T1000 (cell line): ENCODE results near the gene KCNMA1.
A peak's percentile ranks its signal among the peaks of the same experiment; 100 is the strongest.
"Not testable (repeated sequence)": the region's sequence is repeated elsewhere in the genome, so short reads cannot be mapped to it uniquely, and the experiment has no call there.

Source experiments
- DNase-seq: peaks from one replicate; lab custom pipeline; 2025; ENCODE audit warnings: mixed read lengths; lab: John Stamatoyannopoulos, UW

KCNMA1 gene

DNA sequence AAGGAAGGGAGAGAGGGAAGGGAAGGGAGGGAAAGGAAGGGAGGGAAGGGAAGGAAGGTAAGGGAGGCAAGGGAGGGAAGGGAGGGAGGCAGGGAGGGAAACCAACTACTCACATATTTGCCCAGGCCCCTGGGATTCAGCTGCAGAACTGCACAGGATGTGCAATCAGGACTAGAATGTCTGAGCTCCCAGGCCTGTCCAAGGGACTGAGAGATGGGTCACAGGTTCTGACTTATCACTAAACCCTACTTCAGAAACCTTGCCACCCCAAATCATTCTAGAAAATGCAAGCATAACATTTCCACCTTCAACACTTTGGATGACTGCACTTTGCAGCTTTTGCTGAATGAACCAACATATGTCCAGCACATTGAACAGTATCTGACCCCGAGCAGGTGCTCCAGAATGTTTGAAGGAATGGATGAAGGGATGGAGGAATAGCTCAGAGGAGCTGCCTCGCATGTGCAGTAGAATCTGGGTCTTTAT lies 245.3 kb downstream of the KCNMA1 start:
- peak; percentile 50 for DNase-seq

DNA sequence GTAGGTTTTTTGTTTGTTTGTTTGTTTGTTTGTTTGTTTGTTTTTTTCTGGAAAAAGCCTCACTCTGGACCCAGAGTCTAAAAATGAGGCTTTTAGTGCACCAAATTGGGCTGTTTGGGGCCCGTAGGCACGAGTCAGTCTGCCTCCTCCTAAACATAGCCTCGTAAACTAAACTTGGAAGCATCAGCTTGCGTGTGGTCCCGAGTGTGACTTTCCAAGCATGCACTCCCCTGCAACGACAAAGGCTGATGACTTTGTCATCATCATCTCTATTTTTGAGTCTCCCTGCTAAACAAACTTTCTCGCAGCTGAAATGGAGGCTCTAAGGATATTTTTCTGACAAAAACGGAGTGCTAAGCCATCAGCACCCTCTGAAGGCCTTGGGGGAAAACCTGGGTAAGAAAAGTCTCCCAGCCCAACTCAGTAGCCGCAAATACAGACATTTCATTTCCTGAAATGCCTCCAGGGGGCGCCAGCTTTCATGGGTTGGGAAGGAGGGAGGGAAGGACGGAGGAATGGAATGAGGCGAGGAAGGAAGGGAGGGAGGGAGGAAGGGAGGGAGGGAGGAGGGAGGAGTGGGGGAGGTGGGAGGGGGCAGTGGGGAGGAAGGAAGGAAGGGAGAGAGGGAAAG lies 245.9 kb downstream of the KCNMA1 start:
- peak; percentile 79 for DNase-seq

- DNase-seq = no peak
Observed at GRCh38 chr10:77390481-77390891, 247.1 kb downstream of the KCNMA1 start.

DNA sequence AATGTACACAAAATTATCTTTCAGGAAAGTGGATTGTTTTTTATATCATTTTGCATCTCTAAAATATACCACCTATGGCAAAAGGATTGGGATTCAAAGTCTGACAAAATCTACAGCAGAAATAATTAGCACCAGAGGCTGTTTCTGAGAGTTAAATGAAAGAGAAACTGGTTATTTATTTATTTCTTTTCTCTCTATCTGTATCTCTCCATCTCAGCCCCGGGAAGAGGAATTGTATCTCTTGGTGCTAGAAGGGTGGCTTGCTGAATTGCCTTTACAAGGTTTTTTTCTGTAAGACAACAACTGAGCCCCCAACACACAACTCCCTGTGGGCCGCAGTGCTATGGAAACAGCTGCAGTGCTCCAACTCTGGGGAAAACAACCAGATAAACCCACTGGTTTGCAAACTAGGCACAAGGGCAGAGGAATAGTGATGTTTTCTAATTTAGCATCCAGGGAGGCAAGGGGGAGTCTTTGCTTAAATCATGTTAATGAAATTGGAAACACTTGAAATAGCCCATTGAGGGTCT lies 249.0 kb downstream of the KCNMA1 start:
- no peak for DNase-seq

- not testable (repeated sequence) for DNase-seq
Observed at GRCh38 chr10:77387701-77388100, 249.9 kb downstream of the KCNMA1 start.

- no peak for DNase-seq
Observed at GRCh38 chr10:77387247-77387646, 250.4 kb downstream of the KCNMA1 start.

DNA sequence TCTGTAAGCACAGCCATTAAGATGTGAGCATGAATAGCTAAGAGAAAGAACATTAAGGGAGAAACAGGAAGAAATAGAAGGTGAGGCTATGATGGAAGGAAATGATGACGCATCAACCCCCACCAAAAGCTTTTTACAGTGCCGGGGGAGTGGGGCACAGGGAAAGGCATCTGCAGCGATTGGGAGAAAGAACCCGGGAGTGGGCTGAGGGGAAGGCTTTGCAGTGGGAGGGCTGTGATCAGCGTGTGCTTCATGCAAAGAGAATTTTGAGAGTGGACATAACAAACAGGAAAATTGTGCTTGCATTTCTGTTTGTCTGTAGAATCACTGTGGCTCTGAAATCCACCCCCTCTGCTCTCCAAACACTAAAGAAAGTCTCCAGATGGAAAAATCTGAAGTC lies 250.8 kb downstream of the KCNMA1 start:
- DNase-seq = peak; percentile 20

DNA sequence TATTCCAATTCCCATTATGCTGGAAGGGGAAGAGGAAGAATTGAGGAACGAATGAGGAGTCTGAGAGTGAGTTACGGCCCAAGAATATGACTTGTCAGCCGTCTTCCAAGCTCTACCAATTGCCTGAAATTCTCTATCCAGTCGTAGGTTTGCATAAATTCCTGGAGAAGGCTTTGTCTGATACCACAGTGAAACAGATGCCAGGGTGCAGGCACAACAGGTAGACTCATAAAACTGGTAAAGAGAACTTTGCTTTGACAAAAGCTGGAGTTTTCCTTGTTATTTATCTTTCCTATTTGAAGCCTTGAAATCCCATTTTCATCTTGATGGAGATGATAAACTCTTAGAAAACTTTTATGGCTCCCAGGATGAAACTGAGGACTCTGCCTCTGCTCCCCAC lies 251.2 kb downstream of the KCNMA1 start:
- DNase-seq = no peak

DNA sequence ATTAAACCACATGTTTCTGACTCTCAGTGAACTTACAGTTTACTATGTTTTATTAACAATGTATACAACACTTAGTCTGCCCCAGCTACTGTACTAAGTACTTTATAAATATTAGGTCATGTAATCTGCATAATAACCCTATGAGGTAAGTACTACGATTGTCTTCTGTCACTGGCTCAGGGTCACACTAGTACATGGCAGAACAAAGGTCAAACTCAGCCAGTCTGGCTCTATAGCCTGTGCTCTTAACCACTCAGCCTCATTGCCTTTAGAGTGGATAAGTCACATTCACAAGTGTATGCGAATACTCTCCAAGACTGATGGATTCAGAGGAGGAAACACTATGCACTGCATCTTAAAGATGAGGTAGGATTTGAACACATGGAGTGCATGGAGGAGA lies 252.3 kb downstream of the KCNMA1 start:
- no peak for DNase-seq

- peak; percentile 78 for DNase-seq
Observed at GRCh38 chr10:77383861-77384553, 253.6 kb downstream of the KCNMA1 start.

DNA sequence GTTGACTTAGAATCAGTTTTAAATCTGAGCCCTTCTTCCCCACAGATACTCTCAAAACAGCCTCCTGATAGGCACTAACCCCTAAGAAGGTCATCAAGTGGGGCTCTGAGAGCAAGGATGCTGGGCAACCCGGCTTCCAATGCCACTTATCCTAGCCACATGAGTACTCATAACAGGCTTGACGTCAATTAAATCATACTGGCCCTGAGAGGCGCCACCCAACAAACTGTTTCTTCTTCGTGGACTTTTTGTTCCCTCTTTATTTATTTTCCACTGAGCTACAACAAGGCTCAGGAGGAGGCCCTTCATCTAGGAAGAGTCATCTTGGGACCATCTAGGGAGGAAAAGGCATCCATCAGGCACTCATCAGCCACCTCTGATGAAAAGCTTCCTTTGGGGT lies 255.9 kb downstream of the KCNMA1 start:
- no peak for DNase-seq

DNA sequence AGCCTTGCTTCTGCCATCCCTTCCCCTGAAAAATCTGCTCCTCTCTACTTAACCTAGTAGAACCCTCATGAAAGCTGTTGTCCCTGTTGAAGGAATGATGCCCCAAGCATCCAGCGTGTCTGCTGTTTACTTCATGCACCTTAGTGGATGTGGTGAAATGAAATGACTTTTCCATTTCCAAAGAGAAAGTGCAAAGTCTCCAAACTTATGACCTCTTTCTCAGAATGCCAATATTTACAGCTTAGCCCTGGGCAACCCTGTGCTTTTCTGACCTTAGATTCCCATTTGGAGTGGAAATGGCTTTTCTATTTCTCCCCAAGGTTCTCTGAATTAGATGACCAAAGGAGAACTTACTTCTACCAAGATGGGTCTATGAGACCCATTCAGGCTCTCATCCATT lies 256.9 kb downstream of the KCNMA1 start:
- DNase-seq = no peak

DNA sequence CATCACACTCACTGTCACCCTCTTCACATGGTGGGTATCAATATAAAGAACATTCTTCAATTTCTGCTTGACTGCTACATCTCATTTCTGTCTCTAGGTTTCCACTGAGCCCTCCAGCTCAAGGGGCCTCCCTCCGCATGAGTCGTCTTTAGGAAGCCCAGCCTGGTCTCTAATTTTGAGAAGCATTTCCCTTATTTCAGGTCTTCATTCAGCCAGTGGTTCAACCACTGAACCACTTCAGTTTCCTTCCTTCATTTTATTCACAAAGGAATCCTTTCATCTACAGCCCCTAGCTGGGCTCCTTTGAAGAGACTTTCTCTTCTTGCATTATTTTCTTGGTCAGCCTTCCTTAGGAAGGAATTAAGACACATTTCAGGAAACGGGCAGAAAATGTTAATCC lies 257.4 kb downstream of the KCNMA1 start:
- no peak for DNase-seq

DNA sequence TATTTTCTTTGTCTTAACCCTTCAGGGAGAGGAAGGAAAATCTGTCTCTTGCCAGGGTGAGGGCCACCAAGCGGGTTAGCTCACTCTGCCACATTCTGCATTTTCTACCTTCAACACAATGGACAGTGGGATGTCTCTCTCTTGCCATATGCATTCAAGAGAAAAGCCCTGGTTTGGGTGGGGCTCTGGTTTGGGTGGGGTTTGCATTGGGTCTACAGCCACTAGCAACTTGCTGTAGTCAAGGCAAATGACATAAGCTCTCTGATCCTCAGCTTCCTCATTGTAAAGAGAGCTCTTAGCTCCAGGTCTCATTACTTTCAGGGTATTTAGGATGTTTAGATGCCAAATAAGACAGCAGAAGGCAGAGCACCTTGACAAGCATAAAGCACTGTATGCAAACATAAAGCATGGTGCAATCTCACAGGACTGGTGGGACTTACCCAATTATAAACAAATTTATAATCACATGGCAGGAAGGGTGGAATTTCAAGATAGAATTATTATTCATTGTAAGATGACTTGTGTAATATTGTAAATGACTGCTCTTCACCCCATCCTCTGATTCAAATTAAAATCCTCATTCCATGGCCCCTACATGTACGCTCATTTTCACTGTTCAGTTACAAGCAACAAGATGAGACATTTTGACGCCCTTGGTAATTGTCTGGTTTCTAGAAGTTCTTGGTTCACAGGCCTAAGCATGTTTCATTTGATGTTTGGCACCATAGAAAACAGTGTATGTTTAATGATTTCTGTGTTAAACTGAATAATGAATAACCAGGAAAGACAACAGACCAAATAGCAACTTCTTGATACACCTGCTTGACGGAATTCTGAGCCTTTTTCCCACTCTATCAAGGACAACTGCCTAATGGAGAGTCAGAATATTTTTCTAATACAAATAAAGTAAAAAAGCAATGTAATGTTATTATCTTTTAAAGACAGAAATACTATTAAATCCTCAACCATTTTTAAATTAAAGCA lies 258.9 kb downstream of the KCNMA1 start:
- no peak for DNase-seq

GRCh38 chr10:77377678-77378352 lies 259.8 kb downstream of the KCNMA1 start:
- no peak for DNase-seq

- no peak for DNase-seq
Observed at GRCh38 chr10:77377034-77377433, 260.6 kb downstream of the KCNMA1 start.

DNA sequence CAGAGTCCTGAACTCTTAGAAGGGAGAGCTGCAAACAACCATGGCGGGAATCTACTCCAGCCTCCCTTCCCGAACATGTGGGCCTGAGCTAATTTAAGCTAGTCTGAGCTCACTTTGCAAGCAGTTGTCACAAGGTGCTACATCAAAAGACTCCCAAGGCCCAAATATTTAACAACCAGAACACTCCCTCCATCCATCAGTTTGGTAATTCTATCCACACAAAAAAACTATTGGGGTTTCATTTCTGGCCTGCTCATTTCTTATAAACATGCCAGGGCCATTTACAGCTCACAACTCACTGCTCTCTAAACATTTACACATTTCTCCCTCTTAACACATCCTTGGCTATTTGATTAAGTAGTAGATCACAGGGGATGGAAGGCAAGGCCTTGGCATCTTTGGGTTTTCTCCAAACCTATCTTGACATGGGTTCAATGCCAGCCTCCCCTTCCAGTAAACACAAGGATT lies 263.4 kb downstream of the KCNMA1 start:
- no peak for DNase-seq

- DNase-seq = no peak
Observed at GRCh38 chr10:77371848-77372799, 265.5 kb downstream of the KCNMA1 start.

DNA sequence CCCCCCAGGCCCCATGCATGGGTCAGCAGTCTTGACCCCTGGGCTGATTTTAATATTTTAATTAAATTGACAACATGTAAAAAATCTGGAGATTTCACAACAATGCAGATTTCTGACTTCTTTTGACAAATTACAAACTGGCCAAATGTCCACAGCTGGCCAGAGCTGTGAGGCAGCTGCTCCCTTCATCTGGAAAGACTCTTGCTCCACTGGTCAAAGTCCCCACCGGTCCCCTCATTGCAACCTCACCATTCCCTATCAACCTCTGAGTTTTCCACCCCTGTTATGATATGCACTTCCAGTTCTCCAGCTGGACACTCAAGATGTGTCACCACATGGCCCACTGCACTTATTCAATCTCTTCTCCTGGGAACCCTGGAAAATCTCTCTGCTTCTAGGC lies 266.2 kb downstream of the KCNMA1 start:
- no peak for DNase-seq

GRCh38 chr10:77368006-77368405 lies 269.6 kb downstream of the KCNMA1 start:
- DNase-seq = no peak
